ENCODE measurements around the gene IGSF21. TPM values are rescaled to one million over a fixed set of nuclear protein-coding genes. Genes with fewer than 3 reads are reported as not detected.

IGSF21 gene
- total RNA-seq, 1 donor from 2014 or later, result 4.5 TPM

DNA sequence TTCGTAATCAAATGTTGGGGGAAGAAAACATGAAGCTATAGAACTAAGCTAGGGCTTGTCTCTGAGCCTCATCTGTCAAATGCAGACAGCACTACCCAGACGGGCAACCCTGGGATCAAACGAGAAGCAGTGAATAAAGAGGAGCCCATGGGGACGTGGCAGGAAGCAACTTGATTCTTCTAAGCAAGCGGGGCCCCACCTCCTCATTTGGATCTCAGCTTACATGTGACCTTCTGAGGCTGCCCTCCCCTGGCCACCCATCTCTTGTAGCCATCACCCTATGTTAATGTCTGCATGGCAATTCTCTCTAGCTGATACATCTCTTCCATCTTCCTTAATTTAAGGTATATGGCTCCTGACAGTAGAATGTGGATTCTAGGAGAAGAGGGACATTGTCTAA is 171.3 kb downstream of the IGSF21 start:
- ATAC-seq (no peak), DNase-seq (ENCODE audit: low spot score) (no peak)
- intact Hi-C loops (cut with DNase I), result no loop called here

DNA sequence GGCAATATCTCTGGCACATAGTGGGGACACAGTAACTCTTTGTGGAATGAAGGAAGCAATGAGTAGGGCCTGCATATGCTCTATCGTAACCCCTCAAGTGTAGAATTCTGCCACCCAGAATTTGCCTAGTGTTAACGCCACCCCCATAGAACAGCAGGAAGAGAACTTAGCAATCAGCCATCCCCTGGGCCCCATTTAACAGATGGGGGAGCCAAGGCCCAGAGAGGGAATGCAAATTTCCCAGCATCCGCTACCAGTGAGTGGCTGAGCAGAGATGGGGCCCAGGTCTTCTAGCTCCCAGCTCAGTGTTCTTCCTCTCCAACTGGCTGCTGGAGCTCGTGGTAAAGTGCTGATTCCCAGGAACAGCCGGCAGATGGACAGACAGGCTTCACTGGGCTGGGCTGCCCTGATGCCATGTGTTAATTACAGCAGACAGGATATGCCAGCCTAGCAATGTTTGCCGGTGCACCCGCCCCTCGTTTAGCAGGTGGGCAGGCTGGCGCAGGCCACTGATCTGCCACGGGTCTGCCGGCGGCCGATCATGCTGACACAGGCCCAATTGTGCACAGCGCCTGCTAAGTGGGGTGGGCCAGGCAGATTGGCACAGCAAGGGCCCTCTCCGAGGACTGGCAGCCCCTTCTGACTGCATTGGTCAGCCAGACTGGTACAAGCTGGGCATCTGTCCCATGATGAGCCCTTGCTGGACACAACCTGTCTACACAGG is 171.9 kb downstream of the IGSF21 start:
- ATAC-seq (no peak), DNase-seq (ENCODE audit: low spot score) (no peak)
- intact Hi-C loops (cut with DNase I), result no loop called here

DNA sequence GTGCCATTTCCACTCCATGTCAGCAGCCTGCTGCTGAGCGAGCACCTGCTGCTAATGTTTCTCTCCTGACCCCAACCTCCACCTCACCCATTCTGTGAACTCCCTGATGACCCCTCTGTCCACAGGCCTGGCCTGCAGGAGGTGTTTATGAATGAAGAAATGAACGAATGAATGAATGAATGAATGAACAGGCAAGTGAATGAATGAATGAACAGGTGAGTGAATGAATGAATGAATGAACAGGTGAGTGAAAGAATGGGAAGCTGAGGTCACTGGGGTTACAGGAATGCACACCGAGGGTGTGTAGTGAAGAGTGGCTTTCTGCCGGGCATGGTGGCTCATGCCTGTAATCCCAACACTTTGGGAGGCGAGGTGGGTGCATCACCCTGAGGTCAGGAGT is 173.4 kb downstream of the IGSF21 start:
- intact Hi-C loops (cut with DNase I), result no loop called here
- no peak for DNase-seq (ENCODE audit: low spot score)
- ATAC-seq, result no peak

DNA sequence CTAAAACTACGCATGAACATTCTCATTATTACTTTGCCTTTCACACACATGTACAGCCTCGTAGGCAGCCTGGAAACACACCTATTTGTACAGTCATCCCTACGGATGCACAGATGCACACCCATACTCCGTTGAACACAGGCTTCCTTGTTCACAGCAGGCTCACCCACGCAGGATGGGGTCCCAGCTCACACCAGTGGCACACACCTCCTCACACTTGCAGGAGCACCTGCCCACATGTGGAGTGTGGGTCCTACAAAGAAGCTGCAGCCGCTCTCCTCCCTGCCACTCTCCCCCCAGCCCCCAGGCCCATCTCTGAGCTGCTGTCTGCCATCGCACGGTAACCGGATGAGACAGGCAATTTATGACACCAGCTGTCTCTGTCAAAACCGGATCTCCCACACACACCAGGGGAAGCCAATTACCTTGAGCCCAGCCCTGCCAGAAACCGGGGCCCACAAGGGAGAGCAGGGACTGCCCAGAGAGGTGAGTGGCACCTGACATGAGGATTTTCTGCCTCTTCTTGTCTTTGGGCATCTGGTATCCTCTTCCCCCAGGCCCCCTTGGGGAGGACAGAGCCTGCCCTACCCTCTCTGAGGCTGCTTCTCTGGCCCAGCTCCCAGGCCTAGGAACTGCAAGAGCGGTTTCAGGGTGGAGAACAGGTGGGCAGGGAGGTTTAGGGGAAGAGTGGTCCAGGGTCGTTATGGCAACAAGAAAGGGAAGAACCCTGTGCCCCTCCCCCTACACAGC is 175.4 kb downstream of the IGSF21 start:
- ATAC-seq, result no peak
- intact Hi-C loops (cut with DNase I), result no loop called here
- DNase-seq (ENCODE audit: low spot score), result no peak

DNA sequence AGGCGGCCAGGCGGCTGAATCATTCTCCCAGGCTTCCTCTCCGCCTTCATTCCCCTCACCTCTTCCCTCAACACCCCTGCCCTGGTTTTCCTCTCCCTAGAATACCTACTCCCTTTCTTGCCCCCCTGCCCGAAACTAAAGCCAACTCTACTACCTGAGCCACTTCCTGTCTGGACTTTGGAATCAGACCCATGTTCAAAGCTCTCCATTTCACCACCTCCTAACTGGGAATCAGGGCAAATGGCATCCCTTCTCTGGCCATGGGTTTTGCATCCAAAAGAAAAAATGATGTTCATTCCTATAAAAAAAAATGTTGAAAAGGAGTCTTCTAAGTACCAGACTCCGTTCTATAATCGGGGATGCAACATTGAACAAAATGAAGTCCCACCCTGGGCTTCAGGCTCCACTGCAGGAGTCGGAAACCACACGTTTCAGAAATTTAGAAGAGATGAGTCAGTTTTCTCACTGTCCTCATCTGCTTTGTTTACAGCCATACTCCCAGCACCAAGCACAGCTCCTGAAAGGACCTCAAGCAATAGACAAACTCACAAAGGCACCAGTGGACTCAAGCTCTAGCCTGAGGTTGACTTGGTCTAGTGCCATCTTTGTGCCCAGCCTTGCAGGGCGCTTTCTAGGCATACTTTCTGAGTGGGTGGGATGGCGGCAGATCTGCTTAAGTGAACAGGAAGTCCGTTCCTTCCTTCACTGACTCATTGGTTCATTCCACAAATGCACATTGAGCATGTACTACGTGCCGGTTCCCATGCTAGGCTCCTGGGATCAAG is 176.2 kb downstream of the IGSF21 start:
- intact Hi-C loops (cut with DNase I), result no loop called here
- ATAC-seq (no peak), DNase-seq (ENCODE audit: low spot score) (no peak)

DNA sequence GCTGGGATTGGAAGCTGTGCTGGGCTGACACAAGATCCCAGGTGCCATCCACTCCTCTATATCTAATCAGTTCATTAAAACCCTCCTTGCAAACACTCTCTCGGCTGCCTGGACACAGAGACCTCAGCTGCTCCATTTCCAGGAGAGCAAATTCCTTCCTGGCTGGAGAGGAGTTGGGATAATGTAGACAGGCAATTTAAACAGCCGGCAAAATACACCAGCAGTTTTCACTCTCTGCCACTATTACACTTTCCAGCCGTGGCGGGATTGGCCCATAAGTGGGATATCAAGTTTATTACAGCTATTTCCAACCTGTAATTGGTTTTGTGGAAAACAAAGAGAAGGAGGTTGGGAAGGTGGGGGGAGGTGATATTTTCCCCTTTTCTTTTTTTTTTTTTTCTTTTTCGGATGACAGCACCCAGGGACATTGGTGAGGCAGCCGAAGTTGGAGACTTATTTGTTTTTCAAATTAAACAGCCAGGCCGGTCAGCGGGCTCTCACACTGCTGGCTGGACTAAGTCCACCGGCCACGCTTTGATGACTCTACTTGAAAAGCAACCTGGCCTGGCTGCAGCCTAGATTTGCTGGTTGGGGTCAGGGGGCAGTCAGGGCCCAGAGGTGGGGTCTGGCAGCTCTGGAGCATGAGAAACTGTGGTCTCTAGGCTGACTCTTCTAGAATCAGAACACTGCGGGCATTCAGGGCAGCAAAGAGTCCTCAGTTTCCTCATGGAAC is 177.4 kb downstream of the IGSF21 start:
- no peak for DNase-seq (ENCODE audit: low spot score)
- ATAC-seq, result no peak
- intact Hi-C loops (cut with DNase I), result no loop called here

DNA sequence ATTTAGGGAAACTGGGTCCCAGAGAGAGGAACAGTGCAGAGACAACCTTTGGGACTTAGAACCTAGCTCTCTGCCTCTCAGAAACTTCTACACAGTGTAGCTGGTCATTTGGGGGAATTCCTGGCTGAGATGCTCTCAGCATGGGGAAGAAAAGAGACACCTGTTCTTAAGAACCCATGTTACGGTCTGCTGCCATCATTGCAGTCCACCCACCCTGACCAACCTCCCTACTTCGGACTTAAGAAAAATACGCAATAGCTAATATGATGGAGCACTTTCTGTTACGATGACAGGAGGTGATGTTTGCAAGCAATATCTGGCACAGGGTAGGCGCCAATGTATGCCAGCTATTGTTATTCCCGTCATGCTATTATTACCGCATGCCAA is 177.9 kb downstream of the IGSF21 start:
- DNase-seq (ENCODE audit: low spot score), result no peak
- intact Hi-C loops (cut with DNase I), result no loop called here
- ATAC-seq, result no peak

DNA sequence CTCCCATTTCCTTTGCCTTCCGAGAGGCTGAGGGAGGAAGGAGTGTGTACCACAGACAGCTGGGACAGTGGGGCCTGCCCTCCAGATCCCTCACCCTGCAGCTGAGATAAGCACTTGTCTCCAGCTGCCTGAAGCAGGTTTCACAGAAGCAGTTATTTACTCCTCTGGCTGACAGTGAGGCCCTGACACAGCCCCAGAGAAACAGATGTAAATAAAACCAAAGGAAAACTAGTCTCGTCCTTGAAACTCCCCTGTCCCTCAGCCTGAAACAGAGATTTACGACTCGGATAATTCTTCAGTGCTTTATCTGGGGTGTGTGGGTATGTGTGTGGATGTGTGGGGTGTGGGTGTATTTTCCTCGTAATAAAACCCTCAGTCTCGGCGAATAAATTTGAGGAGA is 181.1 kb downstream of the IGSF21 start:
- ATAC-seq, result no peak
- intact Hi-C loops (cut with DNase I), result no loop called here

DNA sequence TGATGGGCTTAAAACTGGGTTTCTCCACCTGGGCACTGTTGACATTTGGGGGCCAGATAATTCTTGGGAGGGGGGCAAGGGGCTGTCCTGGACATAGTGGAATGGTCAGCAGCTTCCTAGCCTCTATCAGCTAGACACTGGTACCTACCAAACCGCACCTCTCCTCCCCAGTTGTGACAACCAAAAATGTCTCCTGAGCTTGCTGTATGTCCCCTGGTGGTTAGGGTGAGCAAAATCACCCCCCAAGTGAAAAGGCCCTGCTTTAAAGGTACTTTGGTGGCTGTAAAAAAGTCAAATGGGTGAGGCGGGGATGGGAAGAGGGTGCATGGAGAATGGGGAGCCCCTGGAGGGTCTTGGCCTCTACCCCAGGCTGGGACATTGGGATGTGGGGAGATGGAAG is 182.0 kb downstream of the IGSF21 start:
- ATAC-seq, result no peak
- intact Hi-C loops (cut with DNase I), result no loop called here

More for the DNA sequence above, 181.1 kb downstream of the IGSF21 start:
- DNase-seq (ENCODE audit: low spot score), result no peak

DNA sequence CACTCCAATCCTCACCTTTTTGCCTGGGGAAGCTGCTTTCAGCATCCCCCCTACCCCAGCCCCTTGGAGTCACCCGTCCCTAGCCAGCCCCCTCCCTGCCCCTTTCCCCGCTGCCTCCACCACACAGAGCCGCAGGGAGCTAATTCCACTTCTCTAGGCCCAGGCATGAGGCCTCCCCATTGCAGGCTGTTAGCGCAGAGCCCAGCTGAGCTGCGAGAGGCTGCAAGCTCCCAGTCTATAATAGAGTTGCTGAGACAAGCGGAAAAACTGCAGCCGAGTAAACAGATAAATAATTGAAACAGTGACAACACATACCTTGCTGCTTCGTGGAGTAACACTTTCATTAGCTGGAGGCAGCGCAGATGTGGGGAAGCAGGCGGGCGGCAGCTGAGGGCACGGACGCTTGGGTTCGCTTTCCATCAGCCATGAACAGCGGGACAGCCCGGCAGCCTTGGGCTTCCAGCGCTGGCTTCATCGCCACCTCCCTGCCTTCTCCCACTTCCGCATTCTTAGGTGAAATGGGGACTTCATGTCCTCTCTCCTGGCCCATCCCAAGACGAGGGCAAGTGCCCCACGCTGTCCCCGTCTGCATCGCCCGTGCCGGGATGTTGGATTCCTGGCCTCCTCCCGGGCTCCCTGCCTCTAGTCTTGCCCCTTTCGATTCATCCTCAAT is 183.3 kb downstream of the IGSF21 start:
- intact Hi-C loops (cut with DNase I), result no loop called here

More for the DNA sequence above, 182.0 kb downstream of the IGSF21 start:
- no peak for DNase-seq (ENCODE audit: low spot score)

DNA sequence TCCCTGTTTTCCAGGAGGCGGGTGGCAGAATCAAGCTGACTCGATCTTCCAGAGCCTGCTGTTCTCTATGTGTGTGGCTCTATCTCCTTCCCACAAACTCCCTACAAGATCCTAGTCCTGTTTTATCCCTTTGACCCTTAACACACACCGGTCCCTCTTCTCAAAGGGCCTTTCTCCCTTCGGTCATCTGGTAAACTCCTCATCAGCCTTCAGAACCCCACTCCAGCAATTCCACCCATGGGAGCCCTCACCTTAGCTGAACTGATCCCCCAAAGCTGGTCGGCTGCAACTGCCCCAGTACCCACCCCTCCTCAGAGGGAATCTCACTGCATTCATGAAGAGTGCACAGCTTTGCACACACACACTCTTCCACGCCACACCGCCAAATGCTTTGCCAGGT is 184.9 kb downstream of the IGSF21 start:
- DNase-seq (ENCODE audit: low spot score), result no peak
- intact Hi-C loops (cut with DNase I), result no loop called here
- ATAC-seq, result no peak

More for the DNA sequence above, 183.3 kb downstream of the IGSF21 start:
- DNase-seq (ENCODE audit: low spot score) (no peak), ATAC-seq (no peak)

DNA sequence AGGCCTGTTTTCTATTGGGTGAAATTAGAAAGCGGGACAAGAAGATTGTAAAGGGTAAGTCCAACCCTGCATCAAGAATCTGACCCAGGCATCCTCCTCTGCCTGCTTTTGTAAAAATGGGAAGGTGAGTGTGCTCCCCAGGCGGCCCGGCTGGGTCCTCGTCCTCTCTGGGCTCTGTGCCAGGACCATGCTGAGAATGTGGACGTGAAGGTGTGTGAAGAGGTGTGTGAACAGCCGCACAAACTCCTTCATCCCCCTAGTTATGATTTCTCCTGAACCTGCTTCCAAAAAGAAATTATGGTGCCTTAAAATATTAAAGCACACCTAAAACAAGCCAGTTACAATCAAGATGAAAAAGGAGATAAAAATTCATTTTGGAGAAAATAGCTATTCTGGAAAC is 185.7 kb downstream of the IGSF21 start:
- ATAC-seq (no peak), DNase-seq (ENCODE audit: low spot score) (no peak)
- intact Hi-C loops (cut with DNase I), result no loop called here

DNA sequence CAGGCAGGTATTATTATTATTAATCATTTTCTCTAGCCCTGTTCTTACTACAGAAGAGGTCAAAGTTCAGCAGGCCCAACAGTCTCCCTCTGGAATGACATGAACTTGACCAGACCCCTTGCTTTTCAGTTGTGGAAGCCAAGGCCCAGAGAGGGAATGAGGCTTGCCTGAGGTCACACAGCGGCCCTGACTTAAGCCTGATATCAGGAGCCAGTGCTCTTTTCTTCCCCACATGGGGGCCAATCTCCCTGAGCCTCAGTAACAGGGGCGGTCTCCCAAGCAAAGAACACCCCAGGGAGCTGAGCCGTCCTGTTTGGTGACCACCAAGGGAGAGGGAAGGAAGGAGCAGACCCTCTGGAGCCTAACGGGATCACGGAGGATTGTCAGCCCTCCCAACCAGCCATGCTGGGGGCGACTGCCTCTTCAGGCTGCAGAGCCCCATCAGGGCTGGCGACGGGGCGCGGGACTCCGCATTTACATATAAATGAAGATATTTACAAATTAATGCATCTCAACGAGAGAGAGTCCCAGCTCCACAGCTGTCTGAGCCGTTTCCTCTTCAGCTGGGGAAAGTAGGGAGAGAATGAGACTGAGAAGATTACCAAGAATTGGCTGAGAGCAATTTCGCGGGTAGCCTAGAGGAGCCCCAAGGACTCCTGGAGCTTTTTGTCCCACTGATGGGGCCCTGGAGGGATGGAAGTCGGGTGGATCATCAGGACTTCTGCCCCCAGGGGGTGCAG is 187.0 kb downstream of the IGSF21 start:
- ATAC-seq, result no peak

DNA sequence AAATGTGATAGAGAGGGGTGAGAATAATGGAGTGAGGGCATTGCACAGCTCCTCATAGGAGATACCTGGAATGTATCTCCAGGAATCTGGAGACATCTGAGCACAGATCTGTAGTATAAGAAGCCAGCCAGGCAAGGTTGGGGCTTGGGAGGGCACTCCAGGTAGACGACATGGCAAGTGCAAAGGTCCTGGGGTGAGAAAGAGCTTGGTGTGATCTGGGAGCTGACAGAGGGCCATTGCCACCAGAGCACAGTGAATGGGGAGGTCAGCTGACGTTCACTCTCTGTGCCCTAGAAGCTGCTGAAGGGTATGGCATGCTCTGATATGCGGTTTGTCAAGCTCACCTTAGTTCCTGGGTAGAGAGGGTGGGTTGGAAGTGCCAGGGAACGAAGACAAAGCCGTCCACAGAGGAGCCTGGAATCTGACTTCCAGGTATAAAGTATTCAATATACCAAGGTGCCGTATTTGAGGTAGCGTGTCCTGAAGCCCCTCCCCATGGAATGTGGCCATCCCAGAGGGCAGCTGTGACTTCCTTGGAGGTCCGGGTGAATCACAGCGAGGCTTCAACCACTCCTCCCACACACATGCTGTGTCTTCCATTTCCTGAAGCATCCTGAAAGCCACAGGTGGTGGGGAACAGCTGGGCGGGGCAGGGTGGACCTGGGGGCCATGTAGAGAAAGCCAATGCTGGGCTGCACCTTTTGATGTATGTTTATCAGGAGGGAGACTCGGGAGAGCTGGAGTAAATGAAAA is 190.5 kb downstream of the IGSF21 start:
- DNase-seq (ENCODE audit: low spot score), result no peak
- ATAC-seq, result no peak
- intact Hi-C loops (cut with DNase I), result no loop called here

More for the DNA sequence above, 187.0 kb downstream of the IGSF21 start:
- DNase-seq (ENCODE audit: low spot score), result no peak
- intact Hi-C loops (cut with DNase I), result no loop called here

DNA sequence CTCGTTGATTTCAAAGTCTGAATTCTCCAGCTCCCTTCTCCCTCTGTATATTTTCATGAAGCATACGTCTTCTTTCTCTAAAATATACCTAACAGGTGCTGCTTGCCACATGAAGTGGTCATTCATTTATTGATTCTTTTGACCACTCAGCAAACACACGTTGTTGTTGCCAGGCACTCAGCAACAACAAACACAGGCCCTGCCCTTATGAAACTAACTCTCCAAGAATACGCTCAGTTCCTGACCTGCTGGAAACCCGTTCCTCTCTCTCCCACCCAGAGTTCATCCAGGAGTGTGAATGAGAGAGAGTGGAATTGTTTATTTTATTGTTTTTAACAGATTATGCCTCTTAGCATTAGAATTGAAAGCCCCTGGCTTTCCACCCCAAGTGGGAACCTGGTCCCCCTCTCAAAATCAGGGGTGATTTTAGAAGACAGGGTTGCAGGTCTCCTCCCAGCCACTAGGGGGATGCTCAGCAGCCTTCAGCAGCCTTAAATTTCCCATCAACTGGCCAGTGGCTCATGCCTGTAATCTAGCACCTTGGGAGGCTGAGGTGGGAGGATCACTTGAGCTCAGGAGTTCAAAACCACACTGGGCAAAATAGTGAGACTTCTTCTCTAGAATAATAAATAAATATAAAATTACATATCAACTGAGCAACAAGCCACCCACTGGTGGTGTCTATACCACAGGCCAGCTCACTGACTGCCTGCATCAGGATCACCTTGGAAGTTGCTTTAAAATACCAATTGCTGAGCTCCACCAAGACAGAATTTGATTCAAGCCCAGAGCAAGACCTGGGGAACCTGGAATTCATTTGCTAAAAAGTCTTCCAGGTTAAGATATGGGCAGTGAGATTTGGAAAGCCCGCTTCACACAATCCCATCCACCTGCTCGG is 192.1 kb downstream of the IGSF21 start:
- intact Hi-C loops (cut with DNase I), result no loop called here
- ATAC-seq (no peak), DNase-seq (ENCODE audit: low spot score) (no peak)

DNA sequence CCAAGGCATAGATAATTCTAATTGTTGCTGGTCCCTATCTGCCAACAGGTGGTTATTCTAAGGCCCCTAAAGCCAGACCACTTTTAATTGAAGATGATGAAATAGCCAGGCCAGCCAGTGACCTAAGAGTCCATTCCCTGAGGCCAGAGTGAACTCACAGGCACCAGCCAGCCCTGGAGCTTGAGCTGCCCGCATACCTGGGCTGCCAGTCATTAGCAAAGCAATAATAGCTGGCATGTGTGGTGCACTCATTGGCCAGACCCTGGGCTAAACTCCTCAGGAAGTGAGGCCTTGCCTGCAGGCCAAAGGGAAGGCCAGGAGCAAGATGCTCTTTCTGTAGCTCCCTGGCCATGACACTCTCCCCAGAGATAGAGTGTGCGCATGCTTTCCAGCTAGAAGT is 192.8 kb downstream of the IGSF21 start:
- intact Hi-C loops (cut with DNase I), result no loop called here
- no peak for DNase-seq (ENCODE audit: low spot score)
- no peak for ATAC-seq

Measured in sciatic nerve (tissue), 2 donors.